A204.1 (cell line): ENCODE measurements around the gene OR51E1.

Experiments used
- FAIRE-seq: peaks from 2 replicates; lab custom pipeline; 2012; peaks lifted over from hg19 to GRCh38; lab: Jason Lieb, UNC

Gene OR51E1

GRCh38 chr11:4654635-4655369, 11.0 kb downstream of the OR51E1 start:
- no peak for FAIRE-seq

- no peak for FAIRE-seq
These were observed 15.1 kb downstream of the OR51E1 start for GRCh38 chr11:4658629-4659445.

- no peak for FAIRE-seq
These were observed 19.1 kb downstream of the OR51E1 start for GRCh38 chr11:4662876-4663275.

- FAIRE-seq, result no peak
These were observed 20.4 kb downstream of the OR51E1 start for GRCh38 chr11:4664183-4664582.

GRCh38 chr11:4664786-4665185, 21.0 kb downstream of the OR51E1 start:
- FAIRE-seq, result no peak

- no peak for FAIRE-seq
These were observed 21.6 kb downstream of the OR51E1 start for GRCh38 chr11:4665424-4665823.

GRCh38 chr11:4671741-4672140, 28.0 kb downstream of the OR51E1 start:
- FAIRE-seq, result no peak

GRCh38 chr11:4672470-4672869, 28.7 kb downstream of the OR51E1 start:
- FAIRE-seq, result no peak

GRCh38 chr11:4673781-4674180, 30.0 kb downstream of the OR51E1 start:
- no peak for FAIRE-seq

- FAIRE-seq, result no peak
These were observed 34.2 kb downstream of the OR51E1 start for GRCh38 chr11:4677948-4678347.

GRCh38 chr11:4680341-4680740, 36.6 kb downstream of the OR51E1 start:
- no peak for FAIRE-seq

- no peak for FAIRE-seq
These were observed 39.0 kb downstream of the OR51E1 start for GRCh38 chr11:4682623-4683419.

- no peak for FAIRE-seq
These were observed 41.0 kb downstream of the OR51E1 start for GRCh38 chr11:4684631-4685285.

GRCh38 chr11:4695442-4695841, 51.7 kb downstream of the OR51E1 start:
- FAIRE-seq, result no peak

- no peak for FAIRE-seq
These were observed 53.8 kb downstream of the OR51E1 start, which contains the start of gene OR51E2 for GRCh38 chr11:4697585-4697984. TSS of gene OR51E2 (minus strand) at chr11:4697853. CDS start at chr11:4682711, 15,142 bp downstream.

- no peak for FAIRE-seq
These were observed 56.1 kb downstream of the OR51E1 start for GRCh38 chr11:4699697-4700435.

- FAIRE-seq, result no peak
These were observed 56.6 kb downstream of the OR51E1 start for GRCh38 chr11:4700436-4700820.

- no peak for FAIRE-seq
These were observed 60.4 kb downstream of the OR51E1 start, which contains the start of gene MMP26 for GRCh38 chr11:4704054-4704789. TSS of gene MMP26 (plus strand) at chr11:4704784.

GRCh38 chr11:4704790-4705334, 61.1 kb downstream of the OR51E1 start:
- no peak for FAIRE-seq
